Measurements from ENCODE around the gene PHETA2. TPM values are rescaled to one million over a fixed set of nuclear protein-coding genes. Genes with fewer than 3 reads are reported as not detected.

The PHETA2 gene
- total and polyA plus RNA-seq, 2 of the 8 experiments (the other 6 are each of a cell fraction or from before 2014, with no cell fraction given): 7.4 to 7.6 TPM

DNA sequence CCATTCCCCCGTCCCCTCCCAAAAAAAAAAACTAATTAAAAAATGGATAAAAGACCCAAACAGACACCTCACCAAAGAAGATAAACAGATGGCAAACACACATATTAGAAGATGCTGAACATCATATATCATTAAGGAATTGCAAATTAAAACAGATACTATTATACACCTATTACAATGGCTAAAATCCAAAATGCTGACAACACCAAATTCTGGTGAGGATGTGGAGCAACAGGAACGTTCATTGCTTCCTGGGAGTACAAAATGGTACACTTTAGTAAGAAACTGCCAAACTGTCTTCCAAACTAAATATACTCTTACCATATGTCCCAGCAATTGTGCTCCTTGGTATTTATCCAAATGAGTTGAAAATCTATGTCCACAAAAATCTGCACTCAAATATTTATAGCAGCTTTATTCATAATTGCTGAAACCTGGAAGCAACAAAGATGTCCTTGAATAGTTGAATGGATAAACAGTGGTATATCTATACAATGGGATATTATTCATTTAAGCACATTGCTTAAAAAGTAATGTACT is 23.3 kb upstream of the PHETA2 start:
- Histone ChIP-seq H3K4me1 (replicated peaks in 1 of 4; ENCODE audit: control insufficient read depth in 3 of 4, insufficient read depth in 4 of 4, low read length in 3 of 4) (no peaks in the 10 kb centered on the region), H2BK120ac (replicated peaks; ENCODE audit: low read depth, low read length) (no peak overlapping the region), H2BK12ac (ENCODE audit: low read depth, low read length) (no peak overlapping the region), H3K27ac (ENCODE audit: low read depth, low read length) (no peak overlapping the region), H3K4me2 (ENCODE audit: insufficient read depth in 1 of 2, low read depth in 2 of 2, low read length in 2 of 2) (no peak overlapping the region), H3K9ac (replicated peaks in 1 of 4; ENCODE audit: extremely low read depth in 1 of 4, low read depth in 3 of 4, low read length in 3 of 4) (no peak overlapping the region), H2BK15ac (ENCODE audit: low read length) (no peak overlapping the region), H3K23me2 (ENCODE audit: low read depth, low read length) (no peaks in the 10 kb centered on the region), H4K20me1 (replicated peaks in 1 of 2; ENCODE audit: control insufficient read depth in 1 of 2, insufficient read depth in 2 of 2, low read length in 2 of 2) (no peaks in the 10 kb centered on the region), H3K23ac (ENCODE audit: insufficient read length) (no peak overlapping the region), H2BK5ac (ENCODE audit: low read depth, low read length) (no peak overlapping the region), H3K18ac (ENCODE audit: extremely low read depth, low read length) (no peak overlapping the region), H3K9me3 (ENCODE audit: insufficient read depth in 2 of 2, low read depth in 1 of 2, low read length in 1 of 2) (no peaks in the 10 kb centered on the region), H3K4ac (replicated peaks; ENCODE audit: insufficient read length, low read depth, low read length) (no peak overlapping the region), H3K79me2 (ENCODE audit: control insufficient read depth in 1 of 2, insufficient read depth in 2 of 2, low read length in 2 of 2) (no peaks in the 10 kb centered on the region), H3K56ac (replicated peaks; ENCODE audit: insufficient read length, low read depth, low read length) (no peak overlapping the region), H4K8ac (ENCODE audit: extremely low read depth, insufficient read depth, low read length) (no peak overlapping the region), H3K36me3 (ENCODE audit: control insufficient read depth in 2 of 4, insufficient read depth in 4 of 4, low read length in 3 of 4) (no peaks in the 10 kb centered on the region), H2BK20ac (ENCODE audit: low read length) (no peak overlapping the region), H3K14ac (ENCODE audit: insufficient read length) (no peak overlapping the region), H3K79me1 (ENCODE audit: low read depth, low read length) (no peaks in the 10 kb centered on the region), H2AFZ (ENCODE audit: low read length) (no peak overlapping the region), H4K91ac (replicated peaks; ENCODE audit: insufficient read length, low read length) (no peak overlapping the region), H2AK5ac (ENCODE audit: low read depth, low read length) (no peak overlapping the region), H4K5ac (ENCODE audit: insufficient read length, low read depth, low read length) (no peak overlapping the region), H3K4me3 (ENCODE audit: extremely low read depth in 1 of 4, insufficient read depth in 2 of 4, low read depth in 3 of 4, low read length in 4 of 4) (no peak overlapping the region), H3K27me3 (replicated peaks in 1 of 4; ENCODE audit: control insufficient read depth in 3 of 4, extremely low read depth in 1 of 4, insufficient read depth in 3 of 4, low read length in 3 of 4) (peaks cover 0 to 1% (median 0%) of the 10 kb centered on the region in 4 experiments; a peak in 1 of 7 replicates)
- TF ChIP-seq TBP (IDR thresholded peaks at IDR 0.05; ENCODE audit: low read depth, low read length) (no peak), POU5F1 (IDR thresholded peaks at IDR 0.05; ENCODE audit: low read depth, low read length) (no peak), SP1 (IDR thresholded peaks at IDR 0.05; ENCODE audit: low read depth, low read length) (no peak), POLR2A (IDR thresholded peaks at IDR 0.05; ENCODE audit: control extremely low read depth in 1 of 2, low read depth in 2 of 2, low read length in 2 of 2) (no peak), BACH1 (IDR thresholded peaks at IDR 0.05; ENCODE audit: low read length) (no peak), RFX5 (IDR thresholded peaks at IDR 0.05; ENCODE audit: borderline replicate concordance, low read depth, low read length) (no peak), EGR1 (IDR thresholded peaks at IDR 0.05; ENCODE audit: borderline replicate concordance, low read depth, low read length) (no peak)
- WGBS, 2 experiments (ENCODE audit: extremely low coverage in 1 of 2, insufficient coverage in 1 of 2, insufficient read length in 1 of 2, insufficient replicate concordance in 2 of 2, low coverage in 1 of 2, low lambda C conversion rate in 2 of 2, missing lambda C conversion rate in 1 of 2): 82% methylated on average over 2 of the region's 2 CpGs; no CpG with 5 or more reads in 1 of the 2 experiments
- ChIA-PET CTCF (ENCODE audit: partially characterized antibody) (interaction anchor here (0.6 kb wide), 1 partner anchor 142 kb away, joined by 3 read pairs; no protein-coding TSS in a partner anchor), POLR2A (ENCODE audit: partially characterized antibody) (no interaction called here)
- no peak for FAIRE-seq
- DNase-seq (ENCODE audit: low read depth in 1 of 2, low spot score in 2 of 2): no peak

All from H1 (cell line).